Measurements from ENCODE around the gene CBLC. TPM values are rescaled to one million over a fixed set of nuclear protein-coding genes. Genes with fewer than 3 reads are reported as not detected.

The CBLC gene
- total RNA-seq, 4 donors from 2014 or later = 0.93 to 1.0 TPM; not detected in 2

DNA sequence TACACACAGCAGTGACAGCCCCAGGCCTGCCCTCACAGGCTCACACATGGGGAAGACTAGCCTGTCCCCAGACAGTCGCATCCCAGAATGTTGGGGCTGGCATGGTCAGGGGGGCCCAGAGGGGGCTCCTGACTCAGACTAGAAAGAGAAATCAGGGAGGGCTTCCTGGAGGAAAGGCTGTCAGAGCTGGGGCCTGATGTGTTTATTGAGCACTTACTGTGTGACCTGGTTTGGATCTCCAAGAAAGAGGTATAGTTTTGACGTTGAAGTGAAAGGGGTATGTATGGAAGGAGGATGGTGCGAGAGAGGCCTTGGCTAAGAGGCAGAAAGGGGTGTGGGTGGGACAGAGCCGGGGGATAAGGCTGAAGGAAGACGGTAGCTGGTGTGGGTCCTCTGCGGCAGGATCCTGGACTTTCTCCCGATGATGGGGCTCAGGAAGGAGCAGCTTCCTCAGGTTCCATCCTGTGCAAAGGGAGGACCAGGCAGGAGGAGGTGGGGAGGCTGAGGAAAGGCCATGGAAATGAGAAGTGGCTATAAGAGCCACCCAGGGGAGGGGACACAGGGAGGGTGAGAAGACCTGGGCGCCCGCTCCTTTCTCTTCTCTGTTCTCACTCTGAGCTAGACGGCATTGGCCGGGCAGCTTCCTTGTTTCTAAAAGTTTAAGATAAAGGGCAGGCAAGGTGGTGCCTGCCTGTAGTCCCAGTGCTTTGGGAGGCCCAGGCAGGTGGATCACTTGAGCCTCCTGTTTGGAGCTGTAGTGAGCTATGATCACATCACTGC lies 45.3 kb upstream of the CBLC start:
- Histone ChIP-seq H3K27ac (no peak overlapping the region), H3K36me3 (no peaks in the 10 kb centered on the region), H3K4me3 (no peak overlapping the region), H3K4me1 (no peaks in the 10 kb centered on the region), H3K27me3 (no peaks in the 10 kb centered on the region), H3K9me3 (no peaks in the 10 kb centered on the region)
- ATAC-seq = no peak
- WGBS, 2 donors (ENCODE audit: low coverage in 1 of 2) = 63 to 71% methylated on average over 8 to 10 of the region's 11 CpGs
- TF ChIP-seq POLR2A (IDR thresholded peaks at IDR 0.05) (no peak), CTCF (IDR thresholded peaks at IDR 0.05) (no peak), POLR2AphosphoS5 (IDR thresholded peaks at IDR 0.05) (no peak), EP300 (IDR thresholded peaks at IDR 0.05) (no peak)

DNA sequence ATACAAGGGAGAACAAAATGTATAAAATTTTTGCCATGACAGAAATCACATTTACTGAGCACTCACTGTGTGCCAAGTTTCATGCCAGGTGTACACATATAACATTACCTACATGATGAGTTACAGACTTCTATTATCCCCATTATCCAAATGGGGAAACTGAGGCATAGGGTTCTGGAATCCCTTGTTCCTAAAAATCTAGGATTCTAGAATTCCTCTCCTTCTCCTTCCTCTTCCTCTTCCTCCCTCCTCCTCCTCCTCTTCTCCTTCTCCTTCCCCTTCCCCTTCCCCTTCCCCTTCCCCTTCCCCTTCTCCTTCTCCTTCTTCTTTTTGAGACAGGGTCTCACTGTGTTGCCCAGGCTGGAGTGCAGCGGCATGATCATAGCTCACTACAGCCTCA lies 43.3 kb upstream of the CBLC start:
- H3K9me3 ChIP-seq = no peaks in the 10 kb centered on the region
- no peaks in the 10 kb centered on the region for H3K36me3 ChIP-seq
- no peak overlapping the region for H3K27ac ChIP-seq
- 0 to 40% methylated on average over 1 of the region's 1 CpG for WGBS, 2 donors (ENCODE audit: low coverage in 1 of 2)
- no peak for TF ChIP-seq POLR2AphosphoS5 (IDR thresholded peaks at IDR 0.05)
- TF ChIP-seq EP300 (IDR thresholded peaks at IDR 0.05) = no peak
- no peak for TF ChIP-seq POLR2A (IDR thresholded peaks at IDR 0.05)
- no peak for TF ChIP-seq CTCF (IDR thresholded peaks at IDR 0.05)
- no peak for ATAC-seq
- H3K4me1 ChIP-seq = peaks cover 0 to 9% (median 0%) of the 10 kb centered on the region in 3 donors
- H3K27me3 ChIP-seq = no peaks in the 10 kb centered on the region
- no peak overlapping the region for H3K4me3 ChIP-seq

DNA sequence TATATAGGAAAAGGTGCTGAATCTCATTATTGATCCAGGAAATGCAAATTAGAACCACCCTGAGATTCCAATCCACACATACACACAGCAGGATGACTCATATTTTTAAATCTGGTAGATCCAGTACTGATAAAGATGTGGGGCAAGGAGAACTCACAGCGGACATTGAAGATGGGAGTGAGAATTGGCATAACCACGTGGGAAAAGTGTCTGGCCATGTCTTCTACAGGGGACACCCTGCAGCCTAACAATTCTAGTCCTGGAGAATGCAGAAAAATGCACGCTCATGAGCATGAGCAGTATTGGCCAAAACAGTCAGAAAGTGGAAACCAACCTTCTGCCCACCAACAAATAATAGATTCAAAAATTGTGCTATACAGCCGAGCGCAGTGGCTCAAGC lies 42.7 kb upstream of the CBLC start:
- peaks cover 0 to 10% (median 0%) of the 10 kb centered on the region in 3 donors for H3K4me1 ChIP-seq
- no peak overlapping the region for H3K27ac ChIP-seq
- TF ChIP-seq POLR2AphosphoS5 (IDR thresholded peaks at IDR 0.05) (no peak), POLR2A (IDR thresholded peaks at IDR 0.05) (no peak), CTCF (IDR thresholded peaks at IDR 0.05) (no peak), EP300 (IDR thresholded peaks at IDR 0.05) (no peak)
- no peaks in the 10 kb centered on the region for H3K27me3 ChIP-seq
- ATAC-seq = no peak
- no peak overlapping the region for H3K4me3 ChIP-seq
- H3K36me3 ChIP-seq = no peaks in the 10 kb centered on the region
- H3K9me3 ChIP-seq = no peaks in the 10 kb centered on the region
- 60 to 73% methylated on average over 1 to 5 of the region's 5 CpGs for WGBS, 2 donors (ENCODE audit: low coverage in 1 of 2)

GRCh38 chr19:44737238-44738071 lies 40.2 kb upstream of the CBLC start:
- Histone ChIP-seq H3K36me3 (no peaks in the 10 kb centered on the region), H3K9me3 (no peaks in the 10 kb centered on the region), H3K27ac (no peak overlapping the region), H3K4me3 (no peak overlapping the region), H3K27me3 (no peaks in the 10 kb centered on the region), H3K4me1 (peaks cover under 1 to 33% (median 16%) of the 10 kb centered on the region in 3 donors)
- ATAC-seq = no peak
- no peak for TF ChIP-seq CTCF (IDR thresholded peaks at IDR 0.05)
- TF ChIP-seq POLR2A (IDR thresholded peaks at IDR 0.05) = no peak
- no peak for TF ChIP-seq EP300 (IDR thresholded peaks at IDR 0.05)
- TF ChIP-seq POLR2AphosphoS5 (IDR thresholded peaks at IDR 0.05) = no peak
- WGBS, 2 donors (ENCODE audit: low coverage in 1 of 2) = 68 to 75% methylated on average over 4 to 8 of the region's 13 CpGs
